Left renal cortex interstitium (tissue), 4 donors: ENCODE measurements around the gene WASHC1. TPM values are rescaled to one million over a fixed set of nuclear protein-coding genes. Genes with fewer than 3 reads are reported as not detected.
"Not testable (repeated sequence)": the region's sequence is repeated elsewhere in the genome, so short reads cannot be mapped to it uniquely, and the experiment has no call there.

Experiments
- DNase-seq, 4 donors: peaks; one replicate each; pipeline ENCODE4 v3.0.0-alpha.2; 2013; ENCODE audit warnings: low read depth in 4 of 4, low spot score in 2 of 4, missing footprints in 1 of 4
- polyA plus RNA-seq, 4 donors: library from polyadenylated mRNA; unstranded; fragments of 120-200 nt; gene quantifications; one replicate each; pipeline ENCODE4 v1.2.1, GENCODE V29; 2013; ENCODE audit not compliant: insufficient read length in 4 of 4

WASHC1 gene
- 10 to 100 TPM; 18.2 to 39.4 (median 30.9) TPM for polyA plus RNA-seq

- not testable (repeated sequence) for DNase-seq
Measured at GRCh38 chr9:29356-29755, at the start of gene WASHC1. Gene WASHC1 (minus strand): TSS chr9:29456. CDS start chr9:24999, 4,457 bp downstream.

GRCh38 chr9:78333-78732, 49.1 kb upstream of the WASHC1 start:
- DNase-seq = not testable (repeated sequence)

- not testable (repeated sequence) for DNase-seq
Measured at GRCh38 chr9:76389-76788, 47.1 kb upstream of the WASHC1 start.

GRCh38 chr9:73900-74525, 44.8 kb upstream of the WASHC1 start:
- DNase-seq = not testable (repeated sequence)

- peak in 1 of 4 donors; percentile 9 for DNase-seq
Measured at GRCh38 chr9:73076-73899, 44.0 kb upstream of the WASHC1 start.

GRCh38 chr9:63031-63629, 33.9 kb upstream of the WASHC1 start:
- not testable (repeated sequence) for DNase-seq

- peak in 1 of 4 donors; percentile 16 for DNase-seq
Measured at GRCh38 chr9:52678-53077, 23.4 kb upstream of the WASHC1 start.

GRCh38 chr9:48190-48842, 19.1 kb upstream of the WASHC1 start:
- DNase-seq = not testable (repeated sequence)

- not testable (repeated sequence) for DNase-seq
Measured at GRCh38 chr9:46639-47271, 17.5 kb upstream of the WASHC1 start.

- not testable (repeated sequence) for DNase-seq
Measured at GRCh38 chr9:46164-46563, 16.9 kb upstream of the WASHC1 start.

- not testable (repeated sequence) for DNase-seq
Measured at GRCh38 chr9:45180-45878, 16.1 kb upstream of the WASHC1 start.

GRCh38 chr9:44416-44815, 15.2 kb upstream of the WASHC1 start:
- not testable (repeated sequence) for DNase-seq

GRCh38 chr9:43636-44035, 14.4 kb upstream of the WASHC1 start:
- DNase-seq = not testable (repeated sequence)

GRCh38 chr9:43116-43515, 13.9 kb upstream of the WASHC1 start:
- DNase-seq = not testable (repeated sequence)

GRCh38 chr9:41819-42218, 12.6 kb upstream of the WASHC1 start:
- DNase-seq = not testable (repeated sequence)

- not testable (repeated sequence) for DNase-seq
Measured at GRCh38 chr9:41261-41676, 12.0 kb upstream of the WASHC1 start.

GRCh38 chr9:32308-32707, 3.1 kb upstream of the WASHC1 start:
- not testable (repeated sequence) for DNase-seq

- DNase-seq = not testable (repeated sequence)
Measured at GRCh38 chr9:28775-29174, 481 bp downstream of the WASHC1 start.

- not testable (repeated sequence) for DNase-seq
Measured at GRCh38 chr9:21621-22020, 7.6 kb downstream of the WASHC1 start.

GRCh38 chr9:16875-17274, 12.4 kb downstream of the WASHC1 start:
- not testable (repeated sequence) for DNase-seq
